ENCODE measurements around the gene RETREG3. TPM values are rescaled to one million over a fixed set of nuclear protein-coding genes. Genes with fewer than 3 reads are reported as not detected.

RETREG3 gene
- total and polyA plus RNA-seq, 2 of the 13 experiments (the other 11 are each of a cell fraction or from before 2014, with no cell fraction given), result 47.0 to 55.8 TPM

GRCh38 chr17:42577532-42578281 is 31.5 kb downstream of the RETREG3 start, which contains the start of gene PSMC3IP (continued):
- TF ChIP-seq HOXA7 (CRISPR knock-in tag; IDR thresholded peaks at IDR 0.05), result no peak
- TF ChIP-seq ZNF614 (CRISPR knock-in tag; IDR thresholded peaks at IDR 0.05; ENCODE audit: borderline replicate concordance), result peak; percentile 93; the same call in 1 of the 2 replicates
- peak; percentile 99 for TF ChIP-seq GABPB1 (CRISPR knock-in tag; IDR thresholded peaks at IDR 0.05)
- TF ChIP-seq ESRRA (CRISPR knock-in tag; IDR thresholded peaks at IDR 0.05; ENCODE audit: low read depth), result peak; percentile 45
- TF ChIP-seq ZNF577 (CRISPR knock-in tag; IDR thresholded peaks at IDR 0.05; ENCODE audit: borderline replicate concordance, low read depth), result no peak
- TF ChIP-seq NR3C1 (CRISPR knock-in tag; IDR thresholded peaks at IDR 0.05), result no peak
- 0 out of 2 replicates have a peak, but pooled peaks have one; percentile 54 for TF ChIP-seq DDIT3 (CRISPR knock-in tag; IDR thresholded peaks at IDR 0.05)
- TF ChIP-seq ZNF788 (CRISPR knock-in tag; IDR thresholded peaks at IDR 0.05; ENCODE audit: borderline replicate concordance), result peak; percentile 64; the same call in 1 of the 2 replicates
- TF ChIP-seq ZNF687 (CRISPR knock-in tag; IDR thresholded peaks at IDR 0.05), result peak; percentile 98
- peak; percentile 68; the same call in 1 of the 2 replicates for TF ChIP-seq DNMT3B (CRISPR knock-in tag; conservative IDR thresholded peaks at IDR 0.05)
- no peak for TF ChIP-seq ZNF292 (CRISPR knock-in tag; IDR thresholded peaks at IDR 0.05; ENCODE audit: borderline replicate concordance, low read depth)
- 0 out of 2 replicates have a peak, but pooled peaks have one; percentile 31 for TF ChIP-seq ARNT2 (CRISPR knock-in tag; IDR thresholded peaks at IDR 0.05; ENCODE audit: low read depth)
- TF ChIP-seq ZNF281 (CRISPR knock-in tag; IDR thresholded peaks at IDR 0.05; ENCODE audit: borderline replicate concordance), result no peak

Data from HepG2 (cell line).